CD4-positive, alpha-beta T cell (primary cell): ENCODE results near the gene RRAD. TPM values are rescaled to one million over a fixed set of nuclear protein-coding genes. Genes with fewer than 3 reads are reported as not detected.
A peak's percentile ranks its signal among the peaks of the same experiment; 100 is the strongest.

Experiments used
- ATAC-seq: fragments of 200-7000 bp; cut with Tn5 transposase; one replicate; pipeline ENCODE4 v1.10.0; 2022; ENCODE audit warnings: mild to moderate bottlenecking; ENCODE audit not compliant: poor library complexity
- CTCF ChIA-PET: fragments of 350-600 bp; sonication (Branson Sonifier 250); formaldehyde crosslinking; loops from one replicate; lab custom pipeline; 2021; ENCODE audit warnings: antibody characterized with exemption, inconsistent platforms; lab: Charles Lee
- POLR2A ChIA-PET: fragments of 350-600 bp; sonication (Branson Sonifier 250); formaldehyde crosslinking; loops from one replicate; lab custom pipeline; 2021; ENCODE audit warnings: antibody characterized with exemption, inconsistent platforms; lab: Charles Lee
- DNase-seq, 14 experiments: peaks; one replicate each; pipeline ENCODE4 v3.0.0-alpha.2; 2013 to 2020; ENCODE audit warnings: mixed read lengths in 2 of 14
- H3K27ac ChIP-seq, 2 donors: one replicate each; pipeline versions ENCODE4 v1.5.1 to v1.7.0; 2013; ENCODE audit warnings: low read length in 2 of 2, low read depth in 1 of 2, mild to moderate bottlenecking in 1 of 2
- H3K27me3 ChIP-seq, 2 experiments: 1 replicate in 1 of 2; 2 replicates in 1 of 2; pipeline versions ENCODE4 v1.6.1 to v1.7.0; 2013; ENCODE audit warnings: low read length in 2 of 2, control low read depth in 1 of 2, mild to moderate bottlenecking in 1 of 2, moderate library complexity in 1 of 2; ENCODE audit not compliant: insufficient read depth in 2 of 2, control insufficient read depth in 1 of 2
- H3K36me3 ChIP-seq: one replicate; pipeline ENCODE4 v1.6.1; 2013; ENCODE audit warnings: low read length, control low read depth; ENCODE audit not compliant: insufficient read depth
- H3K4me1 ChIP-seq: one replicate; pipeline ENCODE4 v1.6.1; 2013; ENCODE audit warnings: low read length, control low read depth; ENCODE audit not compliant: insufficient read depth
- H3K4me3 ChIP-seq: one replicate; pipeline ENCODE4 v1.5.1; 2013; ENCODE audit warnings: mild to moderate bottlenecking, low read length, moderate library complexity
- H3K9me3 ChIP-seq, 2 experiments: 1 replicate in 1 of 2; 2 replicates in 1 of 2; pipeline versions ENCODE4 v1.6.1 to v1.7.0; 2013; ENCODE audit warnings: low read length in 2 of 2, mild to moderate bottlenecking in 2 of 2, control low read depth in 1 of 2, moderate library complexity in 1 of 2; ENCODE audit not compliant: control insufficient read depth in 1 of 2, insufficient read depth in 1 of 2
- H3K27ac Mint-ChIP-seq: one replicate; pipeline ENCODE4 v1.8.0; 2020; ENCODE audit warnings: mixed read lengths
- H3K27me3 Mint-ChIP-seq: one replicate; pipeline ENCODE4 v1.8.0; 2021; ENCODE audit warnings: mixed read lengths
- H3K36me3 Mint-ChIP-seq: one replicate; pipeline ENCODE4 v1.8.0; 2021; ENCODE audit warnings: low read depth, mixed read lengths
- H3K4me1 Mint-ChIP-seq: one replicate; pipeline ENCODE4 v1.8.0; 2021; ENCODE audit warnings: low read depth, mixed read lengths
- H3K4me3 Mint-ChIP-seq: one replicate; pipeline ENCODE4 v1.8.0; 2020; ENCODE audit warnings: mild to moderate bottlenecking, mixed read lengths
- H3K9me3 Mint-ChIP-seq: one replicate; pipeline ENCODE4 v1.8.0; 2020; ENCODE audit warnings: mixed read lengths
- CTCF ChIP-seq: fragments of 200-600 bp; IDR thresholded peaks from one replicate; pipeline ENCODE4 v1.8.0; 2022; ENCODE audit warnings: antibody characterized with exemption, mild to moderate bottlenecking
- intact Hi-C, 2 experiments: fragments of 100-400 bp; cut with DNase I in 1 of 2; cut with micrococcal nuclease in 1 of 2; formaldehyde crosslinking; loops; one replicate each; pipeline versions ENCODE4 v1.15.1 to v1.9.0; 2023 to 2025; cut with DNase I, micrococcal nuclease
- total RNA-seq, 174 experiments: library from RNA in 2 of 174; stranded (reverse) in 2 of 174; gene quantifications; one replicate each; pipeline ENCODE4 v1.2.3 and lab custom pipeline; 2021 to 2026

The RRAD gene
- total RNA-seq, 2 experiments from 2014 or later, result 0.28 to 0.49 TPM

- Mint-ChIP-seq H3K4me3 (no peak overlapping the region), H3K27ac (no peak overlapping the region), H3K4me1 (peaks cover 20% of the 10 kb centered on the region), H3K36me3 (no peaks in the 10 kb centered on the region), H3K27me3 (peaks cover 63% of the 10 kb centered on the region), H3K9me3 (no peaks in the 10 kb centered on the region)
- ATAC-seq (no peak), DNase-seq (no peak)
- ChIA-PET POLR2A (interaction anchor here (0.7 kb wide), 1 partner anchor 164 kb away, joined by 3 read pairs; no protein-coding TSS in a partner anchor), CTCF (interaction anchor here (1.6 kb wide), 1 partner anchor 10 kb away, joined by 4 read pairs; the partner anchor contains the start of gene CES3)
- Histone ChIP-seq H3K36me3 (no peaks in the 10 kb centered on the region), H3K9me3 (peaks cover 0 to 8% of the 10 kb centered on the region in 2 experiments), H3K4me1 (peaks cover 26% of the 10 kb centered on the region), H3K27ac (no peak overlapping the region), H3K4me3 (no peak overlapping the region), H3K27me3 (peaks cover 25% of the 10 kb centered on the region in 2 experiments)
- intact Hi-C loops, result loop anchor here in 1 of 2 experiments (5.0 kb wide), 1 partner anchor 54 kb away; no protein-coding TSS in a partner anchor
- no peak for TF ChIP-seq CTCF
Measured at GRCh38 chr16:66950971-66951790, 25.8 kb upstream of the RRAD start.

- H3K4me3 Mint-ChIP-seq, result peak overlapping the region; percentile 59
- CTCF ChIA-PET, result interaction anchor here (1.6 kb wide), 1 partner anchor 11 kb away, joined by 4 read pairs; the partner anchor contains the start of gene CES3
Measured at GRCh38 chr16:66950437-66950836, 25.1 kb upstream of the RRAD start.

GRCh38 chr16:66949472-66949871 is 24.1 kb upstream of the RRAD start:
- Mint-ChIP-seq H3K4me3 (peak overlapping the region; percentile 69), H3K27ac (no peak overlapping the region), H3K27me3 (peaks cover 61% of the 10 kb centered on the region), H3K4me1 (peaks cover 20% of the 10 kb centered on the region), H3K36me3 (no peaks in the 10 kb centered on the region), H3K9me3 (no peaks in the 10 kb centered on the region)
- peaks cover 26% of the 10 kb centered on the region for H3K4me1 ChIP-seq
- H3K4me3 ChIP-seq, result no peak overlapping the region
- no peak overlapping the region for H3K27ac ChIP-seq
- intact Hi-C loops, result no loop called here
- DNase-seq (no peak), ATAC-seq (no peak)
- no peaks in the 10 kb centered on the region for H3K36me3 ChIP-seq
- no peak for TF ChIP-seq CTCF
- peaks cover 0 to 8% of the 10 kb centered on the region in 2 experiments for H3K9me3 ChIP-seq
- H3K27me3 ChIP-seq, result peaks cover 25% of the 10 kb centered on the region in 2 experiments
- CTCF ChIA-PET, result interaction anchor here (1.6 kb wide), 1 partner anchor 12 kb away, joined by 4 read pairs; the partner anchor contains the start of gene CES3
- POLR2A ChIA-PET, result no interaction called here

More at GRCh38 chr16:66950437-66950836, 25.1 kb upstream of the RRAD start:
- Histone ChIP-seq H3K36me3 (no peaks in the 10 kb centered on the region), H3K4me1 (peaks cover 26% of the 10 kb centered on the region), H3K9me3 (peaks cover 0 to 8% of the 10 kb centered on the region in 2 experiments), H3K27me3 (peaks cover 25% of the 10 kb centered on the region in 2 experiments), H3K27ac (no peak overlapping the region), H3K4me3 (no peak overlapping the region)
- POLR2A ChIA-PET, result no interaction called here
- no peak for TF ChIP-seq CTCF
- Mint-ChIP-seq H3K27me3 (peaks cover 61% of the 10 kb centered on the region), H3K9me3 (no peaks in the 10 kb centered on the region), H3K27ac (no peak overlapping the region), H3K4me1 (peaks cover 20% of the 10 kb centered on the region), H3K36me3 (no peaks in the 10 kb centered on the region)
- DNase-seq (no peak), ATAC-seq (no peak)
- intact Hi-C loops, result loop anchor here in 1 of 2 experiments (5.0 kb wide), 1 partner anchor 53 kb away; no protein-coding TSS in a partner anchor
